Thyroid gland (tissue), 4 donors: ENCODE data around the gene PPP2CA. TPM values are rescaled to one million over a fixed set of nuclear protein-coding genes. Genes with fewer than 3 reads are reported as not detected.

Experiments used
- DNase-seq, 2 donors: peaks; one replicate each; pipeline ENCODE4 v3.0.0-alpha.2; 2019
- H3K27ac ChIP-seq, 3 donors: fragments of 200-600 bp; sonication (generic); 1 replicate in 2 of 3; 2 replicates in 1 of 3; pipeline ENCODE4 v1.5.1; 2016 to 2019; ENCODE audit warnings: mild to moderate bottlenecking in 1 of 3, moderate library complexity in 1 of 3
- H3K27me3 ChIP-seq: fragments of 200-600 bp; sonication (generic); one replicate; pipeline ENCODE4 v1.5.1; 2019
- H3K36me3 ChIP-seq, 2 donors: fragments of 200-600 bp; sonication (generic); one replicate each; pipeline ENCODE4 v1.5.1; 2016 to 2019
- H3K4me1 ChIP-seq, 2 donors: fragments of 200-600 bp; sonication (generic); one replicate each; pipeline ENCODE4 v1.5.1; 2017 to 2019
- H3K4me3 ChIP-seq, 3 donors: fragments of 200-600 bp; sonication (generic); replicated peaks in 1 of 3; 1 replicate in 2 of 3; 2 replicates in 1 of 3; pipeline ENCODE4 v1.5.1; 2016; ENCODE audit warnings: mild to moderate bottlenecking in 1 of 3
- H3K9me3 ChIP-seq: fragments of 200-600 bp; sonication (generic); one replicate; pipeline ENCODE4 v1.5.1; 2017
- CTCF ChIP-seq, 6 experiments: fragments of 200-600 bp in 3 of 6; fragments of 450-650 bp in 3 of 6; sonication (generic) in 3 of 6; IDR thresholded peaks; one replicate each; pipeline ENCODE4 v1.5.1; 2016 to 2019; ENCODE audit warnings: antibody characterized with exemption in 6 of 6, mild to moderate bottlenecking in 2 of 6, inconsistent platforms in 1 of 6, moderate library complexity in 1 of 6
- POLR2A ChIP-seq, 2 donors: fragments of 450-650 bp; IDR thresholded peaks; one replicate each; pipeline ENCODE4 v1.6.1; 2017; ENCODE audit warnings: antibody characterized with exemption in 2 of 2, mild to moderate bottlenecking in 2 of 2, moderate library complexity in 1 of 2
- WGBS, 2 donors: methylation state at CpG; one replicate each; pipeline ENCODE4 v1.1.5; 2017; 5-methylcytosine and 5-hydroxymethylcytosine counted together
- intact Hi-C: fragments of 100-400 bp; cut with DNase I; formaldehyde crosslinking; loops from one replicate; pipeline ENCODE4 v1.15.1; 2023
- total RNA-seq, 4 donors: library from RNA; depleted of rRNA; stranded (reverse); fragments of >200 nt; gene quantifications; one replicate each; pipeline ENCODE4 v1.2.3, GENCODE V29; 2016

Gene PPP2CA
- total RNA-seq, 4 donors from 2014 or later = 78.2 to 220 (median 174) TPM

DNA sequence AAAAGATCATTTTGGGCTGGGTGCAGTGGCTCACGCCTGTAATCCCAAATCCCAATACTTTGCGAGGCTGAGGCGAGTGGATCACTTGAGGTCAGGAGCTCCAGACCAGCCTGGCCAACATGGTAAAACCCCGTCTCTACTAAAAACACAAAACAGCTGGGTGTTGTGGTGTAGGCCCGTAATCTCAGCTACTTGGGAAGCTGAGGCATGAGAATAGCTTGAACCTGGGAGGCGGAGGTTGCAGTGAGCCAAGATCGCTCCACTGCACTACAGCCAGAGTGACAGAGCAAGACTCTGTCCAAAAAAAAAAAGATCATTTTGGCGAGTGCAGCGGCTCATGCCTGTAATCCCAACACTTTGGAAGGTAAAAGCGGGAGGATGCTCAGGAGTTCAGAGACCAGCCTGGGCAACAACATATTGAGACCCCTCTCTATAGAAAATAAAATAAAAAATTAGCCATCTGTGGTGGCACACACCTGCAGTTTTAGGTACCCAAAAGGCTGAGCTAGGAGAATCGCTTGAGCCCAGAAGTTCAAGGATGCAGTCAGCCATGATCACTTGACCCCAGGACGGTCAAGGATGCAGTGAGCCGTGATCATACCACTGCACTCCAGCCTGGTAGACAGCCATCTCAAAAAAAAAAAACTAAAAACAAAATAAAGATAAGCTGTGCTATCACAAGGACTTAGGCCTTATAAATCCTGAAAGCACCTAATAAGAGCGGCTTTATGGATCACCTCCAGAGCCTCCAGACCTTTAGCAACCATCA is 16.2 kb downstream of the PPP2CA start:
- peaks cover 58 to 72% of the 10 kb centered on the region in 2 donors for H3K4me1 ChIP-seq
- intact Hi-C loops = no loop called here
- TF ChIP-seq POLR2A (IDR thresholded peaks at IDR 0.05) (no peak), CTCF (IDR thresholded peaks at IDR 0.05) (no peak)
- no peaks in the 10 kb centered on the region for H3K36me3 ChIP-seq
- H3K27ac ChIP-seq = peak overlapping the region; percentile 12 to 52 (median 51)
- no peak overlapping the region for H3K4me3 ChIP-seq
- no peaks in the 10 kb centered on the region for H3K27me3 ChIP-seq
- H3K9me3 ChIP-seq = no peaks in the 10 kb centered on the region
- DNase-seq = peak; percentile 79 to 83
- 38 to 39% methylated on average over 14 of the region's 14 CpGs for WGBS, 2 donors

DNA sequence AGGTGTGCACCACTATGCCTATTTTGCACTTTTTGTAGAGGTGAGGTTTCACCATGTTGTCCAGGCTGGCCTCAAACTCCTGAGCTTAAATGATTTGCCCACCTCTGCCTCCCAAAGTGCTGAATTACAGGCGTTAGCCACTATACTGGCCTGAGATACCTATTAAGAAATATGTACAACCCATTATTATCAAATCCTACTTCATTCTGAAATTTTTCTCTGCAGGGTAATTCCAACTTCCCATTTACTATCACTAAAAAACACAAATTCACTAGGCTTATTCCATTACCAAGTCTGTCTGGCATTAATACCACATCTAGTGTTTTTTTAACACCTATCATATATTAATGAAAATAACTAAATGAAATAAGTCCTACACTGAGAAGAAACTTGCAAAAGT is 18.2 kb downstream of the PPP2CA start:
- no peak for TF ChIP-seq CTCF (IDR thresholded peaks at IDR 0.05)
- 76 to 89% methylated on average over 1 of the region's 1 CpG for WGBS, 2 donors
- Histone ChIP-seq H3K4me1 (peaks cover 64 to 78% of the 10 kb centered on the region in 2 donors), H3K9me3 (no peaks in the 10 kb centered on the region), H3K36me3 (no peaks in the 10 kb centered on the region), H3K27me3 (no peaks in the 10 kb centered on the region), H3K27ac (peak overlapping the region in 1 of 3 donors; percentile 15), H3K4me3 (no peak overlapping the region)
- intact Hi-C loops = no loop called here
- DNase-seq = no peak

GRCh38 chr5:134206627-134207160 is 19.2 kb downstream of the PPP2CA start:
- intact Hi-C loops = no loop called here
- no peak overlapping the region for H3K27ac ChIP-seq
- 79 to 83% methylated on average over 7 of the region's 7 CpGs for WGBS, 2 donors
- TF ChIP-seq CTCF (IDR thresholded peaks at IDR 0.05) (no peak), POLR2A (IDR thresholded peaks at IDR 0.05) (no peak)
- H3K4me1 ChIP-seq = peaks cover 63 to 72% of the 10 kb centered on the region in 2 donors
- no peaks in the 10 kb centered on the region for H3K27me3 ChIP-seq
- peaks cover 0 to 4% of the 10 kb centered on the region in 2 donors for H3K36me3 ChIP-seq
- H3K9me3 ChIP-seq = no peaks in the 10 kb centered on the region
- no peak for DNase-seq
- H3K4me3 ChIP-seq = no peak overlapping the region

- DNase-seq = peak; percentile 23 to 26
- peaks cover 44 to 52% of the 10 kb centered on the region in 2 donors for H3K4me1 ChIP-seq
- intact Hi-C loops = no loop called here
- TF ChIP-seq CTCF (IDR thresholded peaks at IDR 0.05) (no peak), POLR2A (IDR thresholded peaks at IDR 0.05) (no peak)
- H3K9me3 ChIP-seq = no peaks in the 10 kb centered on the region
- WGBS, 2 donors = 52 to 57% methylated on average over 4 of the region's 4 CpGs
- peak overlapping the region in 1 of 3 donors; percentile 1 for H3K27ac ChIP-seq
- H3K27me3 ChIP-seq = no peaks in the 10 kb centered on the region
- peaks cover 18 to 21% of the 10 kb centered on the region in 2 donors for H3K36me3 ChIP-seq
- no peak overlapping the region for H3K4me3 ChIP-seq
Observed at GRCh38 chr5:134204575-134204974, 21.3 kb downstream of the PPP2CA start.

- intact Hi-C loops = no loop called here
Observed at GRCh38 chr5:134203630-134204029, 22.2 kb downstream of the PPP2CA start.

More at GRCh38 chr5:134203630-134204029, 22.2 kb downstream of the PPP2CA start:
- Histone ChIP-seq H3K4me3 (no peak overlapping the region), H3K36me3 (peaks cover 22 to 28% of the 10 kb centered on the region in 2 donors), H3K27me3 (no peaks in the 10 kb centered on the region), H3K4me1 (peaks cover 35 to 43% of the 10 kb centered on the region in 2 donors), H3K27ac (no peak overlapping the region), H3K9me3 (no peaks in the 10 kb centered on the region)
- DNase-seq = no peak
- 97 to 100% methylated on average over 3 of the region's 3 CpGs for WGBS, 2 donors
- TF ChIP-seq POLR2A (IDR thresholded peaks at IDR 0.05) = no peak
- no peak for TF ChIP-seq CTCF (IDR thresholded peaks at IDR 0.05)
